H1 (cell line): Measurements from ENCODE around the gene UFSP1.

Experiments used
- BRCA1 ChIP-seq: IDR thresholded peaks from 2 replicates; pipeline ENCODE4 v1.6.1; 2012; ENCODE audit warnings: low read depth, low read length, improper control_type of control experiment
- CHD2 ChIP-seq: IDR thresholded peaks from 2 replicates; pipeline ENCODE4 v1.6.1; 2012; ENCODE audit warnings: low read length, improper control_type of control experiment
- CTBP2 ChIP-seq: IDR thresholded peaks from 2 replicates; pipeline ENCODE4 v1.7.0; 2011; ENCODE audit warnings: borderline replicate concordance, mild to moderate bottlenecking, moderate library complexity, mixed read lengths, low read length; ENCODE audit not compliant: insufficient read depth, insufficient read length
- EP300 ChIP-seq, 2 experiments: IDR thresholded peaks; 1 replicate in 1 of 2; 2 replicates in 1 of 2; pipeline ENCODE4 v1.6.1; 2011 to 2012; ENCODE audit warnings: low read depth in 2 of 2, low read length in 2 of 2, mild to moderate bottlenecking in 2 of 2, borderline replicate concordance in 1 of 2, inconsistent platforms in 1 of 2, moderate library complexity in 1 of 2
- EZH2 ChIP-seq: fragments of 200-600 bp; sonication (generic); IDR thresholded peaks from 2 replicates; pipeline ENCODE4 v1.7.1; 2012; ENCODE audit warnings: low read depth, mild to moderate bottlenecking, moderate library complexity, low read length, inconsistent platforms; ENCODE audit not compliant: severe bottlenecking
- POLR2A ChIP-seq, 2 experiments: IDR thresholded peaks; 1 replicate in 1 of 2; 2 replicates in 1 of 2; pipeline ENCODE4 v1.6.1; 2011; ENCODE audit warnings: low read depth in 2 of 2, low read length in 2 of 2, mild to moderate bottlenecking in 2 of 2; ENCODE audit errors: control extremely low read depth in 1 of 2
- POLR2AphosphoS5 ChIP-seq: IDR thresholded peaks from 2 replicates; pipeline ENCODE4 v1.6.1; 2011; ENCODE audit warnings: low read depth, low read length
- TF ChIP-seq, protein P1 (sequence below), 3 experiments: IDR thresholded peaks; 1 replicate in 2 of 3; 2 replicates in 1 of 3; pipeline versions ENCODE4 v1.5.1 to v1.6.1; 2011; ENCODE audit warnings: low read length in 3 of 3, mild to moderate bottlenecking in 3 of 3, inconsistent platforms in 2 of 3, low read depth in 1 of 3, moderate library complexity in 1 of 3; ENCODE audit not compliant: insufficient read depth in 1 of 3; ENCODE audit errors: control extremely low read depth in 1 of 3
- TF ChIP-seq, protein P2 (sequence below): IDR thresholded peaks from 2 replicates; pipeline ENCODE4 v1.6.1; 2011; ENCODE audit warnings: low read depth, mild to moderate bottlenecking, low read length; ENCODE audit not compliant: insufficient read depth

DNA sequence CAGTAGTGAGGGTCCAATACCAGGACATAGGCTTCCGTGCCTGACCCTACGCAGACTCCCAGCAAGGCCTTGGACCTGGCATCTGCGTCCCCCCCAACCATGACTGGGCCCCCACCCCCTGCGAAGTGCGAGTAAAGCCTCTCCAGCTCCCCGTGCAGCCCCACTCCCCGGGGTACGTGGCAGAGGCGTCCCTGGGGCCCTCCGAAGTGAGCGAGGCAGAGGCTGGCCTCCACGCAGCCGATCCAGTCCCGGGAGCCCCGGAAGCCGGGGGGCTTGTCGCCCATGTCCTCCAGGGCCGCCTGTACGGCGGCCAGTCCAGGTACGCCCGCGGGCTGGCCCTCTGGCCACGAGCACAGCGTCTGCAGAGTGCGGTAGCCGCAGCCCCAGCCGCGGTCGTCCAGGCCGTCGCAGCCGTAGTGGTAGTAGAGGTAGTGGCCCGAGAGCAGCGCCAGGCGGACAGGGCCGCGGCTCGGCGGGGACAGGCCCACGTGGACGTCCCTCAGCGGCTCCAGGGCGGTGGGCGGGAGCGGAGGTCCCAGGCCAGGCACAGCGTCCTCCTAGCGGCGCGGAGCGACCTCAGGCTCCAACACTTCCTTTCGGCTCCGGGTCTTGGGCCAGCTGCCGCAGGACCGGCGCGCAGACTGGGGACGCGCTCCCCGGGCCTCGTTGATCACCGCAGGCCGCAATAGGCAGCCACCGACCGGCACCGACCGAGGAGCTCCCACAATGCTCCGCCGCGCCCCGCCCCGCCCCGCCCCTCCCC lies at the start of gene UFSP1:
- TF ChIP-seq, protein P1, sequence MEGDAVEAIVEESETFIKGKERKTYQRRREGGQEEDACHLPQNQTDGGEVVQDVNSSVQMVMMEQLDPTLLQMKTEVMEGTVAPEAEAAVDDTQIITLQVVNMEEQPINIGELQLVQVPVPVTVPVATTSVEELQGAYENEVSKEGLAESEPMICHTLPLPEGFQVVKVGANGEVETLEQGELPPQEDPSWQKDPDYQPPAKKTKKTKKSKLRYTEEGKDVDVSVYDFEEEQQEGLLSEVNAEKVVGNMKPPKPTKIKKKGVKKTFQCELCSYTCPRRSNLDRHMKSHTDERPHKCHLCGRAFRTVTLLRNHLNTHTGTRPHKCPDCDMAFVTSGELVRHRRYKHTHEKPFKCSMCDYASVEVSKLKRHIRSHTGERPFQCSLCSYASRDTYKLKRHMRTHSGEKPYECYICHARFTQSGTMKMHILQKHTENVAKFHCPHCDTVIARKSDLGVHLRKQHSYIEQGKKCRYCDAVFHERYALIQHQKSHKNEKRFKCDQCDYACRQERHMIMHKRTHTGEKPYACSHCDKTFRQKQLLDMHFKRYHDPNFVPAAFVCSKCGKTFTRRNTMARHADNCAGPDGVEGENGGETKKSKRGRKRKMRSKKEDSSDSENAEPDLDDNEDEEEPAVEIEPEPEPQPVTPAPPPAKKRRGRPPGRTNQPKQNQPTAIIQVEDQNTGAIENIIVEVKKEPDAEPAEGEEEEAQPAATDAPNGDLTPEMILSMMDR (IDR thresholded peaks at IDR 0.05; ENCODE audit: control extremely low read depth in 1 of 3, insufficient read depth in 1 of 3, low read depth in 1 of 3, low read length in 3 of 3), result no peak
- TF ChIP-seq EP300 (IDR thresholded peaks at IDR 0.05; ENCODE audit: borderline replicate concordance in 1 of 2, low read depth in 2 of 2, low read length in 2 of 2) (no peak), POLR2A (IDR thresholded peaks at IDR 0.05; ENCODE audit: control extremely low read depth in 1 of 2, low read depth in 2 of 2, low read length in 2 of 2) (peak in 1 of 2 experiments; percentile 78; a peak in 2 of 3 replicates), POLR2AphosphoS5 (0 out of 2 replicates have a peak, but pooled peaks have one; percentile 85), EZH2 (no peak), BRCA1 (no peak), CHD2 (no peak), CTBP2 (no peak)
- TF ChIP-seq, protein P2, sequence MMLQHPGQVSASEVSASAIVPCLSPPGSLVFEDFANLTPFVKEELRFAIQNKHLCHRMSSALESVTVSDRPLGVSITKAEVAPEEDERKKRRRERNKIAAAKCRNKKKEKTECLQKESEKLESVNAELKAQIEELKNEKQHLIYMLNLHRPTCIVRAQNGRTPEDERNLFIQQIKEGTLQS, result no peak
